Measurements from ENCODE around the gene DNAJB7.

GRCh38 chr22:40818747-40819598 is 42.9 kb downstream of the DNAJB7 start, which contains the start of gene SLC25A17:
- TF ChIP-seq CTCF (IDR thresholded peaks at IDR 0.05) (peak in 1 of 3 donors; percentile 62), EP300 (IDR thresholded peaks at IDR 0.05) (no peak)

All from ovary (tissue), 3 donors.